Activated CD4-positive, alpha-beta T cell treated with anti-CD3 and anti-CD28 coated beads, Interleukin-2, amount 50 U/mL, for 48 hours (primary cell): ENCODE data around the gene GMEB2.
"Not testable (repeated sequence)": the region's sequence is repeated elsewhere in the genome, so short reads cannot be mapped to it uniquely, and the experiment has no call there.

Experiments
- DNase-seq, 2 experiments: peaks; one replicate each; pipeline ENCODE4 v3.0.0-alpha.2; 2020

Gene GMEB2

GRCh38 chr20:63657260-63657936 lies 30.5 kb upstream of the GMEB2 start:
- DNase-seq: peak in 1 of 2 experiments; percentile 18

GRCh38 chr20:63656451-63656850 lies 29.6 kb upstream of the GMEB2 start:
- no peak for DNase-seq

GRCh38 chr20:63655249-63655648 lies 28.3 kb upstream of the GMEB2 start:
- DNase-seq: no peak

GRCh38 chr20:63653974-63654668 lies 27.2 kb upstream of the GMEB2 start:
- DNase-seq: no peak

- DNase-seq: peak; percentile 75 to 82
These were observed 26.4 kb upstream of the GMEB2 start, which contains the start of gene STMN3 for GRCh38 chr20:63653041-63653973. Gene STMN3, minus strand, starts transcription at chr20:63653424. Its CDS starts 79 bp downstream, at chr20:63653345.

GRCh38 chr20:63652192-63652980 lies 25.5 kb upstream of the GMEB2 start:
- peak in 1 of 2 experiments; percentile 35 for DNase-seq

GRCh38 chr20:63651942-63652191 lies 25.0 kb upstream of the GMEB2 start:
- no peak for DNase-seq

GRCh38 chr20:63650486-63650885 lies 23.6 kb upstream of the GMEB2 start:
- DNase-seq: not testable (repeated sequence)

GRCh38 chr20:63648895-63649589 lies 22.1 kb upstream of the GMEB2 start:
- no peak for DNase-seq

- no peak for DNase-seq
These were observed 21.3 kb upstream of the GMEB2 start for GRCh38 chr20:63648190-63648589.

GRCh38 chr20:63645218-63645617 lies 18.3 kb upstream of the GMEB2 start:
- DNase-seq: no peak

GRCh38 chr20:63643946-63644345 lies 17.0 kb upstream of the GMEB2 start:
- no peak for DNase-seq

- DNase-seq: no peak
These were observed 16.6 kb upstream of the GMEB2 start for GRCh38 chr20:63643499-63643898.

GRCh38 chr20:63642527-63643247 lies 15.8 kb upstream of the GMEB2 start:
- DNase-seq: no peak

GRCh38 chr20:63641792-63642523 lies 15.1 kb upstream of the GMEB2 start:
- DNase-seq: peak; percentile 97 to 98

GRCh38 chr20:63641146-63641791 lies 14.4 kb upstream of the GMEB2 start:
- DNase-seq: peak; percentile 61 to 65

GRCh38 chr20:63640686-63641085 lies 13.8 kb upstream of the GMEB2 start:
- DNase-seq: peak in 1 of 2 experiments; percentile 33

- DNase-seq: peak in 1 of 2 experiments; percentile 24
These were observed 13.2 kb upstream of the GMEB2 start for GRCh38 chr20:63640086-63640485.

GRCh38 chr20:63639093-63639975 lies 12.4 kb upstream of the GMEB2 start:
- DNase-seq: peak; percentile 71 to 78
